ENCODE measurements around the gene TAGLN3. TPM values are rescaled to one million over a fixed set of nuclear protein-coding genes. Genes with fewer than 3 reads are reported as not detected.

Gene TAGLN3
- total RNA-seq: not detected
- long read RNA-seq: 0 reads

GRCh38 chr3:111998636-111999483 lies at the start of gene TAGLN3:
TAGLN3 (plus strand) TSS chr3:111998922; CDS start chr3:111999423, 501 bp downstream.
- DNase-seq (ENCODE audit: missing footprints): no peak
- peak; percentile 53 for ATAC-seq
- intact Hi-C loops (cut with DNase I): no loop called here

DNA sequence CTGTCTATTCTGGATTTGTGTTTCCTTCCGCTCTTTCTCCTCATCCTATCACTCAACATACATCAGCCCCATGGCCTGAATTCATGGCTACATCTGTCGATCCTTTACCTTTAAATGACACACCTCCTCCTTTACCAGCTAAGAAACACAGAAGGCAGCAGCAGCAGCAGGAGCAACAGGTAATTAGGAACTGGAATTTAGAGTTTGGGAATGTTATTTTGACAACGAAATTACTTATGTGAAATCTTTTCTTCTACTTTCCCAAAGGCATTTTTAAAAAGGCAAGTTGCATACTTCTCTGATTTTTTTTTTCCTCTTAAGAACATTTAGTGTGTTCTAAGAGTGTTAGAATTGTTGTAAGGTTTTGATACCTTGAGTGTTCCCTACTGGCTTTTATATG lies 49.0 kb upstream of the TAGLN3 start:
- intact Hi-C loops (cut with DNase I): no loop called here

GRCh38 chr3:111951032-111951431 lies 47.7 kb upstream of the TAGLN3 start:
- ATAC-seq: no peak
- DNase-seq (ENCODE audit: missing footprints): no peak
- intact Hi-C loops (cut with DNase I): no loop called here

More for the DNA sequence above, 49.0 kb upstream of the TAGLN3 start:
- DNase-seq (ENCODE audit: missing footprints) (no peak), ATAC-seq (no peak)

GRCh38 chr3:111952086-111952485 lies 46.6 kb upstream of the TAGLN3 start:
- intact Hi-C loops (cut with DNase I): no loop called here
- no peak for ATAC-seq

DNA sequence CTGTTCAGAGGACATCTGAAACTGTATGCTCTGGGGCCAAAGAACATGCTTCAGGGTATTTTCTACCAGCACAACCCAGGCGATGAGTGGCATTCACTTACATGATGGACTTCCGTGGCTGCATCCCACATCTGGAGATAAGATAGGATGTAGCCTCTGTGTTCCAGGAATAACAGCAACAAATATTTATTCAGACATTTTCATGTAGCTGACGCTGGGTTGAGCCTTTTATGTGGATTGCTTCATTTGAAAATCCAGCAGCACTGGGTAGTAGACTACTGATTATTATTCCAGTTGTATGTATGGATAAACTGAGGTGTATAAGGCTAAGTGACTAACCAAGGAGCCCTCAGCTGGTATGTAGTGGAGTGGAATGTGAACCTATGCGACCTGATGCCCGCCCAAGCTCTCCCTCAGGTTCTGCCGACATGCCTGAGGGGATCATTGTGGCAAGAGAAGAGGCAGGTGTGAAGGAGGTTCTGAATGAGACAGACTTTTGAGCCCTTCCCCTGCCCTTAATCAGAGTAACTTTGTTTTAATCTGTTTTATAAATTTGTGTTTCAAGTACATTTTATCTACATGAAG lies 45.8 kb upstream of the TAGLN3 start:
- intact Hi-C loops (cut with DNase I): no loop called here
- ATAC-seq (no peak), DNase-seq (ENCODE audit: missing footprints) (no peak)

More at GRCh38 chr3:111952086-111952485, 46.6 kb upstream of the TAGLN3 start:
- no peak for DNase-seq (ENCODE audit: missing footprints)

- no peak for DNase-seq (ENCODE audit: missing footprints)
- no peak for ATAC-seq
- intact Hi-C loops (cut with DNase I): no loop called here
Observed at GRCh38 chr3:111954228-111954990, 44.3 kb upstream of the TAGLN3 start.

GRCh38 chr3:111955876-111956275 lies 42.8 kb upstream of the TAGLN3 start:
- intact Hi-C loops (cut with DNase I): no loop called here

GRCh38 chr3:111956449-111956848 lies 42.3 kb upstream of the TAGLN3 start:
- intact Hi-C loops (cut with DNase I): no loop called here

More at GRCh38 chr3:111955876-111956275, 42.8 kb upstream of the TAGLN3 start:
- ATAC-seq (no peak), DNase-seq (ENCODE audit: missing footprints) (no peak)

GRCh38 chr3:111956995-111957734 lies 41.6 kb upstream of the TAGLN3 start:
- no peak for DNase-seq (ENCODE audit: missing footprints)
- ATAC-seq: no peak
- intact Hi-C loops (cut with DNase I): no loop called here

More at GRCh38 chr3:111956449-111956848, 42.3 kb upstream of the TAGLN3 start:
- DNase-seq (ENCODE audit: missing footprints): no peak
- ATAC-seq: no peak

GRCh38 chr3:111961461-111962164 lies 37.1 kb upstream of the TAGLN3 start:
- DNase-seq (ENCODE audit: missing footprints) (no peak), ATAC-seq (no peak)
- intact Hi-C loops (cut with DNase I): no loop called here

DNA sequence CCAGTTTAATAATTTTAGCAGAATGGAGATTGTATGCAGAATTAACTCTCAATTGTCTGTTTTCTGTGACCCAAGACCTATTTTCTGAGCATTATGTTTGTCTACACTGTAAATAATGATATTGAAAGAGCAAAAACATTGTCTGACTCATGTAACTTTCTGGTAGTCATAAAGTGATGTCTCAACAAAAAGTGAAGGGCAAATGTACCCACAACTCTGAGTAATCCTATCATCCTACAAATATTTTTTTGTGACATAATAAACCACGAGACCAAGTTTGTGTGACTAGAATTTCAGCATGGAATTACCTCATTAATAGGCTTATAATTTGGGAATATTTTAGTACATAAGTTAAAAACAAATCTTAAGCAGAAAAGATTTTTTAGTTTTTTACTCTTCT lies 35.3 kb upstream of the TAGLN3 start:
- intact Hi-C loops (cut with DNase I): no loop called here
- ATAC-seq: no peak

DNA sequence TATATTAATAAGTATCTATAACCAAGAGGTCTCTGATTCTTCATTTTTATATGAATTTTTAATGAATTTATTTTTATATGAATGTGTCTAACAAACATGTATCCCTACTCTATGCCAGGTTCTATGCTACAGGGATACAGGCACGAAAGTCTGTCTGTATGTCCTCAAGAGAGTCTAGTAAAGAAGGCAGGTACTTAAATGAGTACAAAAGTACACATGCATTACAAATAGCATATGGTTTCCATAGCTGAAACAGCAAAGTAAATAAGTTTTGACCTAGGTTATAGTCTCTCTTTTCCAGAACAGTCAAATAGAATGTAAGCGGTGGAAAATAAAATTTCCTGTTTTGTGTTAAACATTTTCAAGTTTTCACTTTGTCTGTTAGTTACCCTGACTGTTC lies 33.2 kb upstream of the TAGLN3 start:
- DNase-seq (ENCODE audit: missing footprints) (no peak), ATAC-seq (no peak)
- intact Hi-C loops (cut with DNase I): loop anchor here (5.0 kb wide), 1 partner anchor 228 kb away; no protein-coding TSS in a partner anchor

More for the DNA sequence above, 35.3 kb upstream of the TAGLN3 start:
- no peak for DNase-seq (ENCODE audit: missing footprints)

DNA sequence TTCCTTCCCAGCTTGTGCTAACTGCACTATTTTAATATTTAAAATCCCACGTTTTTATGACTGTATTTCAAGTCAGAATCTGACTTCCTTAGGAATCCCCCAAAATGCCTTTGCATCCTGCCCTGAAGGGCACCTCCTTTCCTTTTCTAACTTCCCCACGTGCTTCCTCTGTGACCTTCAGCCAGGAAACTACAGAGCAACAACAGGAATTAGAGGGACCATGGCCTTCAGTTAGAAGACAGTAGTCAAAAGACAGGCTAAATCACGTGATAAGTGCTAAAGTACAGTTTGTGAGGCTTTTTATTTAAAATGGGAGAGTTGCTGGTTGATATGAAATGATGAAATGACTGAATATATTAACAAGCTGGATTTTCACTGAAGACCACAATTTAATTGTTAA lies 31.7 kb upstream of the TAGLN3 start:
- intact Hi-C loops (cut with DNase I): loop anchor here (1.0 to 5.0 kb wide), 2 partner anchors 230 to 250 kb away; no protein-coding TSS in a partner anchor
- DNase-seq (ENCODE audit: missing footprints) (no peak), ATAC-seq (no peak)

- intact Hi-C loops (cut with DNase I): loop anchor here (1.0 to 5.0 kb wide), 2 partner anchors 230 to 250 kb away; no protein-coding TSS in a partner anchor
- DNase-seq (ENCODE audit: missing footprints): peak; percentile 82
- ATAC-seq: peak; percentile 76
Observed at GRCh38 chr3:111967651-111968274, 31.0 kb upstream of the TAGLN3 start.

DNA sequence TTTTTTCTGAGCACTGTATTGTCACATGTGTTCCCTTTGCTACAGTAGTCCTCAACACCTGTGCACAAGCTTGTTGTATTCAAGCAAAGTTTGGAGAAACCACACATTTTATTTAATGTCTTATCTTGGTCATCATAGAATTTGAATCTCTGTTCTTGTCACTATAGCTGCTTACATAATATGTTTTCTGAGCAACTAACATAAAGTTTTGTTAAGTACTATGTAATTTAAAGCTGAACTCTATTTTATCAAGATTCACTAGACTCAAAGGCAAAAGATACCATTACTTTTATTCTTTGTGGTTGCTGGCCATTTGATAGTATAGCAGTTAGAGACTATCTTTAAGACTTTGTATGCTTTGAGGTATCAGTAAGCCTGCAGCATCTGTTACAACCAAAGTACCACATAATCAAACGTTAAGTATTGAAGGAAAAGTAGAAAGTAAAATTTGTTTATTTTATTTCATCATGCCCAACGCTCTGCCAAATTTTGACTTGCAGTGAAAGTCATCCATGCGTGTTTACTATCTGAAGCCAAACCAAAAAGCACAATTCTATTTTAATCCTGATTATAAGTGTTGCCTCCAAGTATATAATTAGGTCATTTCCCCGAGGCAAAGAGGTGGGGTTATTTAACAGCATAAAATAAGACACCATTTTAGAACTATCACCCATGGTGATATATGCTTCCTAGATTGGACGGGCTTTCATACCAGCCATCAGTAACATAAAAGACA lies 30.2 kb upstream of the TAGLN3 start:
- intact Hi-C loops (cut with DNase I): loop anchor here (5.0 kb wide), 1 partner anchor 231 kb away; no protein-coding TSS in a partner anchor
- ATAC-seq (no peak), DNase-seq (ENCODE audit: missing footprints) (no peak)

- intact Hi-C loops (cut with DNase I): loop anchor here (5.0 kb wide), 1 partner anchor 42 kb away; no protein-coding TSS in a partner anchor
- ATAC-seq: no peak
- no peak for DNase-seq (ENCODE audit: missing footprints)
Observed at GRCh38 chr3:111970376-111970775, 28.3 kb upstream of the TAGLN3 start.

Data from Right ventricle myocardium inferior (tissue), 1 donor.